Astrocyte of the cerebellum (primary cell): ENCODE data around the gene LDLR.

ENCODE experiments used
- DNase-seq: peaks from one replicate; pipeline ENCODE4 v3.0.0-alpha.2; 2011; ENCODE audit warnings: low read depth
- H3K4me3 ChIP-seq: 2 replicates; pipeline ENCODE4 v1.5.1; 2011; ENCODE audit warnings: mild to moderate bottlenecking, low read depth, low read length, moderate library complexity
- CTCF ChIP-seq: IDR thresholded peaks from 2 replicates; pipeline ENCODE4 v1.5.1; 2012; ENCODE audit warnings: low read length, low read depth, moderate library complexity, mild to moderate bottlenecking; ENCODE audit errors: missing control alignments
- in situ Hi-C: cut with HindIII; loops from 2 replicates; pipeline ENCODE4 v1.10.0; 2017; ENCODE audit warnings: low sequenced_read_pairs

Gene LDLR

GRCh38 chr19:11089254-11090013 lies at the start of gene LDLR:
LDLR (plus strand) TSS chr19:11089463; CDS start chr19:11089549, 86 bp downstream.
- TF ChIP-seq CTCF = no peak
- peak within 1 kb of the TSS; percentile 96 for H3K4me3 ChIP-seq
- DNase-seq = peak; percentile 76
- in situ Hi-C loops = no loop called here

GRCh38 chr19:11041194-11041593 lies 48.1 kb upstream of the LDLR start:
- TF ChIP-seq CTCF = no peak
- no peak for DNase-seq
- H3K4me3 ChIP-seq = no peak overlapping the region
- in situ Hi-C loops = loop anchor here (10.0 kb wide), 1 partner anchor 126 kb away; no protein-coding TSS in a partner anchor

GRCh38 chr19:11041966-11042627 lies 47.2 kb upstream of the LDLR start:
- in situ Hi-C loops = loop anchor here (10.0 kb wide), 1 partner anchor 127 kb away; no protein-coding TSS in a partner anchor
- no peak overlapping the region for H3K4me3 ChIP-seq
- DNase-seq = no peak
- TF ChIP-seq CTCF = no peak

- no peak overlapping the region for H3K4me3 ChIP-seq
- no peak for TF ChIP-seq CTCF
- in situ Hi-C loops = loop anchor here (10.0 kb wide), 1 partner anchor 130 kb away; no protein-coding TSS in a partner anchor
- DNase-seq = no peak
These were observed 44.8 kb upstream of the LDLR start for GRCh38 chr19:11044431-11044830.

GRCh38 chr19:11045536-11045935 lies 43.7 kb upstream of the LDLR start:
- TF ChIP-seq CTCF = no peak

GRCh38 chr19:11046605-11047354 lies 42.5 kb upstream of the LDLR start:
- no peak for TF ChIP-seq CTCF
- no peak overlapping the region for H3K4me3 ChIP-seq
- in situ Hi-C loops = loop anchor here (10.0 kb wide), 1 partner anchor 132 kb away; no protein-coding TSS in a partner anchor
- no peak for DNase-seq

More at GRCh38 chr19:11045536-11045935, 43.7 kb upstream of the LDLR start:
- H3K4me3 ChIP-seq = no peak overlapping the region
- in situ Hi-C loops = loop anchor here (10.0 kb wide), 1 partner anchor 131 kb away; no protein-coding TSS in a partner anchor
- no peak for DNase-seq
